Stimulated activated CD8-positive, alpha-beta memory T cell treated with anti-CD3 and anti-CD28 coated beads, Interleukin-12 subunit alpha, Interleukin-12 subunit beta, amount 100 ng/mL, for 4 hours (primary cell): ENCODE data around the gene HOOK1.

ENCODE experiments used
- DNase-seq: peaks from one replicate; pipeline ENCODE4 v3.0.0-alpha.2; 2020; ENCODE audit warnings: low read depth

Gene HOOK1

GRCh38 chr1:59814901-59815825 is at the start of gene HOOK1:
TSS of gene HOOK1 (plus strand) at chr1:59814949. CDS start at chr1:59815118, 169 bp downstream.
- DNase-seq, result no peak

- DNase-seq, result no peak
These were observed 49.6 kb upstream of the HOOK1 start for GRCh38 chr1:59765011-59765730.

GRCh38 chr1:59766227-59766855 is 48.4 kb upstream of the HOOK1 start:
- DNase-seq, result no peak

- no peak for DNase-seq
These were observed 47.6 kb upstream of the HOOK1 start for GRCh38 chr1:59767119-59767518.

- DNase-seq, result no peak
These were observed 45.7 kb upstream of the HOOK1 start for GRCh38 chr1:59768792-59769735.

- DNase-seq, result no peak
These were observed 45.0 kb upstream of the HOOK1 start for GRCh38 chr1:59769736-59770095.

GRCh38 chr1:59771361-59771760 is 43.4 kb upstream of the HOOK1 start:
- DNase-seq, result no peak

- DNase-seq, result no peak
These were observed 39.3 kb upstream of the HOOK1 start for GRCh38 chr1:59775480-59775879.

- no peak for DNase-seq
These were observed 37.5 kb upstream of the HOOK1 start for GRCh38 chr1:59776960-59777852.

GRCh38 chr1:59779949-59780348 is 34.8 kb upstream of the HOOK1 start:
- no peak for DNase-seq

GRCh38 chr1:59788825-59789224 is 25.9 kb upstream of the HOOK1 start:
- DNase-seq, result no peak

GRCh38 chr1:59798600-59798999 is 16.1 kb upstream of the HOOK1 start:
- no peak for DNase-seq

- no peak for DNase-seq
These were observed 11.2 kb upstream of the HOOK1 start for GRCh38 chr1:59803458-59804038.

GRCh38 chr1:59804301-59804700 is 10.4 kb upstream of the HOOK1 start:
- no peak for DNase-seq

GRCh38 chr1:59805554-59805953 is 9.2 kb upstream of the HOOK1 start:
- no peak for DNase-seq

- peak; percentile 77 for DNase-seq
These were observed 409 bp upstream of the HOOK1 start for GRCh38 chr1:59814180-59814900.

GRCh38 chr1:59815892-59816291 is 1.1 kb downstream of the HOOK1 start:
- DNase-seq, result no peak

GRCh38 chr1:59816318-59816878 is 1.6 kb downstream of the HOOK1 start:
- no peak for DNase-seq
